HEK293 (cell line): ENCODE results near the gene PSMC1.
A peak's percentile ranks its signal among the peaks of the same experiment; 100 is the strongest.

Source experiments
- CTCF ChIA-PET: fragments of 350-600 bp; formaldehyde crosslinking; extraction: SDS; loops from one replicate; lab custom pipeline; 2021; ENCODE audit warnings: antibody characterized with exemption; lab: Yijun Ruan, JAX
- POLR2A ChIA-PET: fragments of 300-600 bp; formaldehyde crosslinking; extraction: SDS; loops from one replicate; lab custom pipeline; 2020; ENCODE audit warnings: antibody characterized with exemption, inconsistent platforms; lab: Yijun Ruan, JAX
- H3K27ac ChIP-seq: fragments of 200-500 bp; sonication (Bioruptor generic); 2 replicates; pipeline ENCODE4 v1.5.1; 2014; ENCODE audit warnings: low read depth, low read length, control low read depth, inconsistent platforms; ENCODE audit errors: extremely low read depth
- H3K36me3 ChIP-seq, 2 experiments: fragments of 200-500 bp in 1 of 2; sonication (Bioruptor generic) in 1 of 2; 1 replicate in 1 of 2; 2 replicates in 1 of 2; pipeline ENCODE4 v1.5.1; 2014 to 2017; ENCODE audit warnings: inconsistent platforms in 2 of 2, low read length in 2 of 2; ENCODE audit not compliant: control insufficient read depth in 2 of 2, insufficient read depth in 1 of 2
- H3K4me1 ChIP-seq: fragments of 200-500 bp; sonication (Bioruptor generic); 2 replicates; pipeline ENCODE4 v1.5.1; 2014; ENCODE audit warnings: mild to moderate bottlenecking, low read length, inconsistent platforms; ENCODE audit not compliant: control insufficient read depth, insufficient read depth
- H3K4me3 ChIP-seq: 2 replicates; pipeline ENCODE4 v1.5.1; 2011; ENCODE audit warnings: low read depth, mild to moderate bottlenecking, control low read depth, low read length, moderate library complexity
- H3K9me3 ChIP-seq: fragments of 200-500 bp; sonication (Bioruptor generic); 2 replicates; pipeline ENCODE4 v1.5.1; 2014; ENCODE audit warnings: low read depth, low read length, inconsistent platforms; ENCODE audit not compliant: control insufficient read depth, insufficient read depth
- ZNF140 ChIP-seq: fragments of 450-650 bp; formaldehyde crosslinking; IDR thresholded peaks from 2 replicates; pipeline ENCODE4 v1.5.1; 2016; ENCODE audit warnings: missing biosample characterization, missing genetic modification characterization
- ZNF146 ChIP-seq: fragments of 450-650 bp; formaldehyde crosslinking; IDR thresholded peaks from 2 replicates; pipeline ENCODE4 v1.5.1; 2016; ENCODE audit warnings: missing biosample characterization, missing genetic modification characterization
- ZNF2 ChIP-seq: fragments of 450-650 bp; formaldehyde crosslinking; IDR thresholded peaks from 2 replicates; pipeline ENCODE4 v1.5.1; 2016; ENCODE audit warnings: missing biosample characterization, missing genetic modification characterization
- ZNF341 ChIP-seq: fragments of 450-650 bp; formaldehyde crosslinking; IDR thresholded peaks from 2 replicates; pipeline ENCODE4; 2016; ENCODE audit warnings: low read depth, missing biosample characterization, missing genetic modification characterization
- ZNF426 ChIP-seq: fragments of 450-650 bp; formaldehyde crosslinking; IDR thresholded peaks from 2 replicates; pipeline ENCODE4 v1.5.1; 2017; ENCODE audit warnings: missing biosample characterization, missing genetic modification characterization, mild to moderate bottlenecking, inconsistent platforms, moderate library complexity
- ZNF433 ChIP-seq: fragments of 450-650 bp; formaldehyde crosslinking; IDR thresholded peaks from 2 replicates; pipeline ENCODE4 v1.5.1; 2016; ENCODE audit warnings: missing biosample characterization, missing genetic modification characterization, low read depth

Gene PSMC1

GRCh38 chr14:90319634-90320541 lies 63.5 kb downstream of the PSMC1 start:
- no peak overlapping the region for H3K27ac ChIP-seq
- peak; percentile 99 for TF ChIP-seq ZNF140
- no peak for TF ChIP-seq ZNF426 (tag by site-specific recombination)
- no peak for TF ChIP-seq ZNF146 (tag by site-specific recombination)
- TF ChIP-seq ZNF433 (tag by site-specific recombination) = no peak
- CTCF ChIA-PET = interaction anchor here (0.7 to 1.9 kb wide), 3 partner anchors 12 to 561 kb away, joined by 3 to 7 read pairs (median 4); no protein-coding TSS in a partner anchor

GRCh38 chr14:90321891-90322290 lies 65.5 kb downstream of the PSMC1 start:
- Histone ChIP-seq H3K27ac (no peak overlapping the region), H3K9me3 (no peaks in the 10 kb centered on the region; the same call in 1 of the 2 replicates), H3K4me1 (no peaks in the 10 kb centered on the region), H3K4me3 (no peak overlapping the region), H3K36me3 (peaks cover 12 to 24% of the 10 kb centered on the region in 2 experiments)
- CTCF ChIA-PET = interaction anchor here (1.0 kb wide), 1 partner anchor 86 kb away, joined by 3 read pairs; no protein-coding TSS in a partner anchor
- POLR2A ChIA-PET = interaction anchor here (1.3 kb wide), 1 partner anchor 9 kb away, joined by 4 read pairs; no protein-coding TSS in a partner anchor
- TF ChIP-seq ZNF341 (peak; percentile 71), ZNF2 (tag by site-specific recombination) (no peak)

More at GRCh38 chr14:90319634-90320541, 63.5 kb downstream of the PSMC1 start:
- H3K4me3 ChIP-seq = no peak overlapping the region
- POLR2A ChIA-PET = no interaction called here
- no peaks in the 10 kb centered on the region for H3K4me1 ChIP-seq
- peaks cover 32 to 42% of the 10 kb centered on the region in 2 experiments for H3K36me3 ChIP-seq
- no peaks in the 10 kb centered on the region; the same call in 1 of the 2 replicates for H3K9me3 ChIP-seq
